GM21447 (cell line): Measurements from ENCODE around the gene CFC1B.
"Not testable (repeated sequence)": the region's sequence is repeated elsewhere in the genome, so short reads cannot be mapped to it uniquely, and the experiment has no call there.

Experiments used
- ATAC-seq: cut with Tn5 transposase; IDR thresholded peaks from one replicate; pipeline ENCODE4 v1.9.1; 2021; ENCODE audit not compliant: unreplicated experiment

CFC1B gene

GRCh38 chr2:130520992-130521391, at the start of gene CFC1B:
TSS of gene CFC1B (plus strand) at chr2:130521222. CDS start at chr2:130521485, 263 bp downstream.
- not testable (repeated sequence) for ATAC-seq

GRCh38 chr2:130491073-130491472, 29.9 kb upstream of the CFC1B start:
- ATAC-seq = not testable (repeated sequence)

GRCh38 chr2:130509228-130509627, 11.8 kb upstream of the CFC1B start, which contains the start of gene POTEI:
TSS of gene POTEI (minus strand) at chr2:130509328. CDS start at chr2:130509235, 93 bp downstream.
- ATAC-seq = not testable (repeated sequence)

GRCh38 chr2:130510807-130511746, 9.9 kb upstream of the CFC1B start:
- ATAC-seq = not testable (repeated sequence)

- ATAC-seq = not testable (repeated sequence)
Measured at GRCh38 chr2:130511747-130512451, 9.1 kb upstream of the CFC1B start.

GRCh38 chr2:130518516-130519106, 2.4 kb upstream of the CFC1B start:
- ATAC-seq = not testable (repeated sequence)

- not testable (repeated sequence) for ATAC-seq
Measured at GRCh38 chr2:130522390-130522789, 1.4 kb downstream of the CFC1B start.

- ATAC-seq = not testable (repeated sequence)
Measured at GRCh38 chr2:130527365-130527967, 6.4 kb downstream of the CFC1B start.

- ATAC-seq = not testable (repeated sequence)
Measured at GRCh38 chr2:130529545-130529944, 8.5 kb downstream of the CFC1B start.

- not testable (repeated sequence) for ATAC-seq
Measured at GRCh38 chr2:130530212-130530611, 9.2 kb downstream of the CFC1B start.

- ATAC-seq = peak; percentile 88
Measured at GRCh38 chr2:130531225-130531624, 10.2 kb downstream of the CFC1B start.

GRCh38 chr2:130531672-130532071, 10.7 kb downstream of the CFC1B start:
- peak; percentile 8 for ATAC-seq

- not testable (repeated sequence) for ATAC-seq
Measured at GRCh38 chr2:130536654-130537053, 15.6 kb downstream of the CFC1B start.

- not testable (repeated sequence) for ATAC-seq
Measured at GRCh38 chr2:130538271-130538670, 17.2 kb downstream of the CFC1B start.

GRCh38 chr2:130542789-130543188, 21.8 kb downstream of the CFC1B start:
- not testable (repeated sequence) for ATAC-seq

GRCh38 chr2:130543785-130544528, 22.9 kb downstream of the CFC1B start:
- ATAC-seq = not testable (repeated sequence)

- not testable (repeated sequence) for ATAC-seq
Measured at GRCh38 chr2:130544978-130545377, 24.0 kb downstream of the CFC1B start.

- ATAC-seq = not testable (repeated sequence)
Measured at GRCh38 chr2:130548418-130548817, 27.4 kb downstream of the CFC1B start.

- ATAC-seq = not testable (repeated sequence)
Measured at GRCh38 chr2:130549475-130549874, 28.5 kb downstream of the CFC1B start.

- ATAC-seq = not testable (repeated sequence)
Measured at GRCh38 chr2:130554178-130554577, 33.2 kb downstream of the CFC1B start.
